Body of pancreas (tissue), 4 donors: ENCODE data around the gene SHISA4.

Experiments used
- CTCF ChIP-seq, 7 experiments: fragments of 450-650 bp in 4 of 7; fragments of 200-600 bp in 3 of 7; sonication (generic) in 3 of 7; IDR thresholded peaks; one replicate each; pipeline ENCODE4 v1.5.1; 2016 to 2019; ENCODE audit warnings: antibody characterized with exemption in 7 of 7
- POLR2A ChIP-seq, 3 donors: fragments of 450-650 bp; IDR thresholded peaks; one replicate each; pipeline ENCODE4 v1.6.1; 2016; ENCODE audit warnings: antibody characterized with exemption in 3 of 3, mild to moderate bottlenecking in 2 of 3

GRCh38 chr1:201890806-201891450, 2.2 kb downstream of the SHISA4 start:
- TF ChIP-seq CTCF (IDR thresholded peaks at IDR 0.05), result no peak
- no peak for TF ChIP-seq POLR2A (IDR thresholded peaks at IDR 0.05)
